GM21619 (cell line): Measurements from ENCODE around the gene DISP3.

ENCODE experiments used
- ATAC-seq: cut with Tn5 transposase; IDR thresholded peaks from one replicate; pipeline ENCODE4 v1.9.1; 2021; ENCODE audit not compliant: unreplicated experiment

Gene DISP3

GRCh38 chr1:11455967-11456570 is 22.9 kb upstream of the DISP3 start:
- ATAC-seq, result no peak

- no peak for ATAC-seq
These were observed 22.0 kb upstream of the DISP3 start for GRCh38 chr1:11456965-11457364.

- no peak for ATAC-seq
These were observed 20.1 kb upstream of the DISP3 start for GRCh38 chr1:11458811-11459275.

GRCh38 chr1:11461531-11462137 is 17.3 kb upstream of the DISP3 start:
- ATAC-seq, result no peak

GRCh38 chr1:11462224-11462923 is 16.6 kb upstream of the DISP3 start:
- ATAC-seq, result no peak

GRCh38 chr1:11463177-11463576 is 15.8 kb upstream of the DISP3 start:
- ATAC-seq, result no peak

GRCh38 chr1:11465307-11465706 is 13.6 kb upstream of the DISP3 start:
- ATAC-seq, result no peak

GRCh38 chr1:11466416-11466815 is 12.5 kb upstream of the DISP3 start:
- ATAC-seq, result no peak

GRCh38 chr1:11468878-11469277 is 10.1 kb upstream of the DISP3 start:
- no peak for ATAC-seq

GRCh38 chr1:11470912-11471311 is 8.0 kb upstream of the DISP3 start:
- no peak for ATAC-seq

- ATAC-seq, result no peak
These were observed 7.5 kb upstream of the DISP3 start for GRCh38 chr1:11471473-11471872.

- no peak for ATAC-seq
These were observed 6.7 kb upstream of the DISP3 start for GRCh38 chr1:11472284-11472683.

- ATAC-seq, result no peak
These were observed 6.2 kb upstream of the DISP3 start for GRCh38 chr1:11472741-11473140.

GRCh38 chr1:11473491-11474034 is 5.4 kb upstream of the DISP3 start:
- no peak for ATAC-seq

GRCh38 chr1:11474826-11475225 is 4.1 kb upstream of the DISP3 start:
- ATAC-seq, result no peak

GRCh38 chr1:11475748-11476147 is 3.2 kb upstream of the DISP3 start:
- no peak for ATAC-seq

GRCh38 chr1:11479375-11479979 is 522 bp downstream of the DISP3 start:
- no peak for ATAC-seq

GRCh38 chr1:11481019-11481418 is 2.1 kb downstream of the DISP3 start:
- ATAC-seq, result no peak

- no peak for ATAC-seq
These were observed 3.2 kb downstream of the DISP3 start for GRCh38 chr1:11482198-11482597.

- ATAC-seq, result no peak
These were observed 3.9 kb downstream of the DISP3 start for GRCh38 chr1:11482701-11483479.
